ES-I3 (cell line): ENCODE results near the gene ALDH8A1.

Source experiments
- H3K36me3 ChIP-seq: 2 replicates; pipeline ENCODE4 v1.6.1; 2013; ENCODE audit warnings: mild to moderate bottlenecking, low read length, control low read depth, moderate library complexity; ENCODE audit not compliant: insufficient read depth
- H3K4me1 ChIP-seq: 2 replicates; pipeline ENCODE4 v1.6.1; 2013; ENCODE audit warnings: mild to moderate bottlenecking, control low read depth, low read length; ENCODE audit not compliant: insufficient read depth
- H3K9ac ChIP-seq: 2 replicates; pipeline ENCODE4 v1.6.1; 2013; ENCODE audit warnings: low read depth, mild to moderate bottlenecking, low read length, moderate library complexity
- H3K9me3 ChIP-seq: 2 replicates; pipeline ENCODE4 v1.6.1; 2013; ENCODE audit warnings: mild to moderate bottlenecking, low read length, moderate library complexity; ENCODE audit not compliant: control insufficient read depth, insufficient read depth

The ALDH8A1 gene

GRCh38 chr6:134949927-134950326 is at the start of gene ALDH8A1:
ALDH8A1 (minus strand) TSS chr6:134950101; CDS start chr6:134950053, 48 bp downstream.
- no peaks in the 10 kb centered on the region for H3K9me3 ChIP-seq
- 0 out of 2 replicates have a peak, but pooled peaks cover 8% of the 10 kb centered on the region for H3K4me1 ChIP-seq
- H3K36me3 ChIP-seq = no peaks in the 10 kb centered on the region
- no peak within 1 kb of the TSS for H3K9ac ChIP-seq

DNA sequence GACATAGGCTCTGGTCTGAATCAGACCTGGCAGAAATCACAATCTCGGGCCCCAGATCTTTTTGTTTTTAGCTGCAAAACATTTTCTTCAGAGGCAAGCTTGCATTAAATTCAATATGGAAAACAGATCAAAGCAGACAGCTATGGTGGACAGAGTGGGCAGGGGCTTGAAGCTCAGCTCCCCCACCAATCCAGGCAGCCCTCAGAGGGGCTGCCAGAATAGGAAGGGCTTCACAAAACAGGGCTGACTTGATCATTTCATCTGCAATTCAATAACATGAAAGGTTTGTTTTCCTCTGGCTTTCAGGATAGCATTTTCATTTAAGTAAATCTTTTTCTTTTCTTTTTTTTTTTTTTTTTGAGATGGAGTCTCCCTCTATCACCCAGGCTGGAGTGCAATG is 49.2 kb upstream of the ALDH8A1 start:
- Histone ChIP-seq H3K9ac (no peak overlapping the region), H3K9me3 (no peaks in the 10 kb centered on the region), H3K4me1 (no peaks in the 10 kb centered on the region), H3K36me3 (no peaks in the 10 kb centered on the region; the same call in 1 of the 2 replicates)

DNA sequence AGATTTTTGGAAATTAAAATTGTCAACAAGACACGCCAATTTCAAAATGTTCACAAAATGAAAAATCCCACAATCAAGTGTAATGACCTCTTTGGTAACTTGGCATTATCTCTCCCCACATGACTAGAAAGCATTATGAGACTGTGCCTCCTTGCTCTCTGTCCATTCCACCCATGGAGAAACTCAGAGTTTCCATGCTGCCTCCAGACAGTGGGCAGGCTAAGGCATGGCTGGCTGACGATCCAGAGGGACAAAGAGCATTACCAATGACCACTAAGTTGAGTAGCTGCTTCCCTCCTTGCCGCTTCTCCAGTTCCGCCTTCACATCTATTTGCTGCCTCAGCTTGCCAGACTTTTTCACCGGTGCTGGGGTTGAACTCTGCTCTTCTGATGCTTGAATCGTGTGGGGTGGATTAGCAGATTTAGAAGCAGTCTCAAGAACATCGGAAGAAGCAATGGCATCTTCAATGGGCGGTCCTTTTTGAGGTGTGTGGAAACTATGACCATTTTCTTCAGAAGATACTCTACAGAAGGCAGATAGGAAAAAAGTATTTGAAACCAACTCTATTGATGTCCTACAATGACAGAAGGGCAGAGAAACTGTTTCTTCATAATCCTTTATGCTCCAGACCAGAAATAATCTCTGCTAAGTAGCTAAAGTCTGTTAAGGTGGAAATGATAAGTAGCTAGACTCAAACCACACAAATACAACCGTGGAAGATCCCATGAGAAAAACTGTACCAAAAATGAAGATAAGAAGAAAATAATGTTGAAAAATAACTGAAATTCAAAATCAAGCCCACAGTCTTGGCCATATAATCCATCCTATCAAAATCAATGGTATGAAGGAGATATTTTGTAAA is 47.5 kb upstream of the ALDH8A1 start:
- Histone ChIP-seq H3K9ac (no peak overlapping the region), H3K9me3 (no peaks in the 10 kb centered on the region), H3K36me3 (peaks cover 3% of the 10 kb centered on the region), H3K4me1 (no peaks in the 10 kb centered on the region)

DNA sequence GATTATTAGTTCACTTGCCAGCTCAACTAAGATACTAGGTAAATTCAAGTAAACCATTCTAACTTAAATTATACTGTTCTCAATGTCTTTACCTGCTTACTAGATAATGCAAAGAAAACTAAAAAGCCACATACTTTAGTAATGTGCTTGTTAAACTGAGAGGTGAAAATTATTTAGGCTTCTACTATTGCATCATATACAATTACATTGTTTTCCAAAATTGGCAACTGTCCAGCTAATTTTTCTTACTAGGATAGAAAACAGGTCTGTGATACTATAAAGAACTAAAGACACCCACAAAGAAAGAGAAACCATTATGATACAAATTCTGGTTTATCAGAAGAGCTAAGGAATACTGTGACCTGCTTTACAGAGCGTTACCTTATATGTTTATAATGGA is 45.6 kb upstream of the ALDH8A1 start:
- no peaks in the 10 kb centered on the region for H3K9me3 ChIP-seq
- H3K4me1 ChIP-seq = no peaks in the 10 kb centered on the region
- H3K36me3 ChIP-seq = peaks cover 3% of the 10 kb centered on the region
- H3K9ac ChIP-seq = no peak overlapping the region

- H3K9ac ChIP-seq = no peak overlapping the region
- H3K9me3 ChIP-seq = no peaks in the 10 kb centered on the region
- peaks cover 3% of the 10 kb centered on the region for H3K36me3 ChIP-seq
- no peaks in the 10 kb centered on the region for H3K4me1 ChIP-seq
Measured at GRCh38 chr6:134994431-134994830, 44.5 kb upstream of the ALDH8A1 start.

DNA sequence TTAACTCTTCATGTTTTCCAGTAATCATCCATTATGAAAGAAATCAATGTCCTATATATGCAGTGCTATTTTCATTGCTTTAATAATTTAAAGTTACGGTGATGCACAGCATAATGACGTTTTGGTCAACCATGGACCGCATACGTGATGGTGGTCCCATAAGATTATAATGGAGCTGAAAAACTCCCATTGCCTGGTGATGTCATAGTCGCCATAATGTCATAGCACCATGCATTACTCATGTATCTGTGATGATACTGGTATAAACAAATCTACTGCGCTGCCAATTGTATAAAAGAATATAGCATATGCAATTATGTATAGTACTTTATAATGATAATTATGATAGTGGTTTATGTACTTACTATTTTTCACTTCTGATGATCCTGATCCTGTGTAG is 42.3 kb upstream of the ALDH8A1 start:
- H3K36me3 ChIP-seq = peaks cover 5% of the 10 kb centered on the region

DNA sequence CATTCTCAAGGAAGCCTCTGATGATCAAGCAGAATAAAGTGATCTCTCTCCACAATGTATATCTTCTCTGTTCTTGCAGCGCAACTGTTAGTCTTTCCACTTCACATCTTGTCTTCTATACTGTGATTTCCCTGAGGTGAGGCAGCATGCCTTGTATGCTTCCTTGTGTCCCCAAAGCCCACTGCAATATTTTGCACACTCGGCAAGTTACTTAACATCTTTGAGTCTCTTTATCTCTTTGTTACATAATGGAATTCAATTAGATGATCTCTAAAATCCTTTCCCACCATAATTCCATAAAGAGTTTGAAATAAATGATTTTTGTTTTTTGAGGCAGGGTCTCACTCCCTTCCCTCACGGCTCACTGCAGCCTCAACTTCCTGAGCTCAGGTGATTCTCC is 40.4 kb upstream of the ALDH8A1 start:
- H3K4me1 ChIP-seq = no peaks in the 10 kb centered on the region
- H3K9ac ChIP-seq = no peak overlapping the region
- H3K36me3 ChIP-seq = peaks cover 5% of the 10 kb centered on the region; the same call in 1 of the 2 replicates
- H3K9me3 ChIP-seq = no peaks in the 10 kb centered on the region

More for the DNA sequence above, 42.3 kb upstream of the ALDH8A1 start:
- Histone ChIP-seq H3K9ac (no peak overlapping the region), H3K9me3 (no peaks in the 10 kb centered on the region), H3K4me1 (no peaks in the 10 kb centered on the region)

- Histone ChIP-seq H3K36me3 (peaks cover 8% of the 10 kb centered on the region), H3K4me1 (no peaks in the 10 kb centered on the region), H3K9me3 (no peaks in the 10 kb centered on the region), H3K9ac (no peak overlapping the region)
Measured at GRCh38 chr6:134984821-134985220, 34.9 kb upstream of the ALDH8A1 start.

DNA sequence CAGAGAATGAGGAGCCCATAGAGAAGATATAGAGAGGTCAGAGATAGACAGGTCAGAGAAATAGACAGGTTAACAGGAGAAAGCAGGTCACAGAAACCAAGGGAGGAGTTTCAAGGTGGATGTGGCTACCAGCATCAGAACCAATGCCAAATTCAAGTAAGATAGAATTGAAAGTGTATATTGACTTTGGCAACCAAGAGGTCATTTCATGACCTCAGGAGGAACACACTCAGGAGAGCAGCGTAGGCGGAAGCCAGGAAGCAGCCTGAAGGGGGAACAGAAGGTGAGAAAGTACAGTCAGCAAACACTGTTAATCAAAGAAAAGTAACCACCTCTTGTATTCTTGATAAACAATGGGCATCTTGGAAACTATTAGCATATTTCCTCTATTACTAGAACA is 33.9 kb upstream of the ALDH8A1 start:
- Histone ChIP-seq H3K9me3 (no peaks in the 10 kb centered on the region), H3K9ac (no peak overlapping the region), H3K4me1 (no peaks in the 10 kb centered on the region), H3K36me3 (peaks cover 8% of the 10 kb centered on the region)

- Histone ChIP-seq H3K9me3 (no peaks in the 10 kb centered on the region), H3K9ac (no peak overlapping the region), H3K4me1 (no peaks in the 10 kb centered on the region), H3K36me3 (peaks cover 5% of the 10 kb centered on the region)
Measured at GRCh38 chr6:134982161-134982560, 32.3 kb upstream of the ALDH8A1 start.

- Histone ChIP-seq H3K9ac (no peak overlapping the region), H3K9me3 (no peaks in the 10 kb centered on the region), H3K4me1 (no peaks in the 10 kb centered on the region), H3K36me3 (peaks cover 5% of the 10 kb centered on the region)
Measured at GRCh38 chr6:134980846-134981245, 30.9 kb upstream of the ALDH8A1 start.

DNA sequence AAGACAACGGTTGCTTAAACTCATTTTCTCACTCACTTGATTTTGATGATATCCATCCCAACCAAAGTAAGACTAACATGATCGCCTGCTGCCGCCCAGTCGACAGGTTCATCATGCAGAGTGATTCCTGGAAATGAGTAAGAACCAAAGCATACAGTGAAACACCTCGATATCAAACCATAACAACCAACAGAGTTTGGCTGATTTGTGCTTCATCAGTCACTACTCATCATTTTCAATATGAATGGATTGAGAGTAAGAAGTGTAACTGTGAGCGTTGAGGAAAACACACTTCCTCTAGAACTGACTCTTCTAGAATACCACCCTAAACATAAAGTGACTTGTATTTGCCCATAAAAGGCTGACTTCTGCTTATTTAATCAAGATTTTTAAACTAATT is 29.2 kb upstream of the ALDH8A1 start:
- H3K9me3 ChIP-seq = no peaks in the 10 kb centered on the region
- no peak overlapping the region for H3K9ac ChIP-seq
- H3K4me1 ChIP-seq = no peaks in the 10 kb centered on the region
- peaks cover 5% of the 10 kb centered on the region for H3K36me3 ChIP-seq

GRCh38 chr6:134974370-134974769 is 24.5 kb upstream of the ALDH8A1 start:
- Histone ChIP-seq H3K9me3 (no peaks in the 10 kb centered on the region), H3K4me1 (peaks cover 5% of the 10 kb centered on the region; the same call in 1 of the 2 replicates), H3K36me3 (no peaks in the 10 kb centered on the region), H3K9ac (no peak overlapping the region)

DNA sequence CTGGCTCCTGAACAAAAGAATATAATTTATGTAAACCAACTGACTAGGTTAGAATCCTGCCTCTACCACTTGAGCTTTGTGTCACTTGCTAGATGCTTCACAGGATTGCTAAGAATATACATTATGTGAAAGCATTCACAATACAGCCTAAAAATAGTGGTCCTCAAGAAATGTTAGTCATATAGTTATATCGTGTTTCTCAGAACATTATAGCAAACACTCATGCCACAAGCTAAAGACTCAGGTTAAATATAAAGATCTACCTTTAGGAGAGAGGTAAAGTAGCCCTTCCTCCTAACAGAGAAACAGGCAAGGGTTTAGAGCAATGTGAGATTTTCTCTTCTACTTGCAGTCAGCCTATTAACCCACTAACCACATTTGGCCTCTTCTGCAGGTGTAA is 17.8 kb upstream of the ALDH8A1 start:
- peaks cover 5% of the 10 kb centered on the region; the same call in 1 of the 2 replicates for H3K4me1 ChIP-seq
- H3K36me3 ChIP-seq = no peaks in the 10 kb centered on the region
- H3K9me3 ChIP-seq = no peaks in the 10 kb centered on the region
- H3K9ac ChIP-seq = no peak overlapping the region

DNA sequence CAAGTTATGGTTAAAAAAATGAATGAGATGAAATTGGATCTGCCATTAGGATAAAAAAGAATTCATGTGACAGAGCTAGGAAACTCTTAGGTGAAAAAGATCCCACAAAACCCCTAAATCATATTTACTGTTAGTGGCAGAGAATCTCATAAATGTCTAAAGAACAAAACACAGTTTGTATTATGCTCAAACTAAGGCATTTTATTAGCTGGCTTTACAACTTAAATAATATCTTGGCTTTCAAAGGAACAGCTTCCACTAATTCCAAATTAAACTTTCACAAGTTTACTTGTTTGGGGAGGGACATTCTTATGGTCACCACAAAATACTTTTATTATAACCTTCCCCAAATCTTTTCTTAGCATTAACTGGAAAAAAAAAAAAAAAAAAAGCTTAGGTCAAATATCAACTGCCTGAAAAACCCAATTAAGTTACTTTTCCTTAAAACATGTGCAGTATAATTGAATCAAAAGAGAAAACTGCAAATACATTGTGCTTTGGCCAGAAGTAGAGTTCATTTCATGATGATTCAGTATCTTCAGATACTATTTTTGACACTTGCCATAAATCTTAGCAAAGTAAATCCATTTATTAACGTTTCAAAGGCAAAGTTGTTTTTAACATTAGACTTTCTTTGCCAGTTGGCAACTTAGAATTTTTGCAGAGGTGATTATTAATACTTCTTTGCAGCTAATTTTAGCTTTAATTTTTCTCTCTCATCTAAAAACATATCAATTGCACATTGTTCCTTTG is 14.7 kb upstream of the ALDH8A1 start:
- Histone ChIP-seq H3K9me3 (no peaks in the 10 kb centered on the region), H3K9ac (no peak overlapping the region), H3K36me3 (no peaks in the 10 kb centered on the region), H3K4me1 (no peaks in the 10 kb centered on the region)
